ENCODE results near the gene CASQ2. TPM values are rescaled to one million over a fixed set of nuclear protein-coding genes. Genes with fewer than 3 reads are reported as not detected.
A peak's percentile ranks its signal among the peaks of the same experiment; 100 is the strongest.

The CASQ2 gene
- total RNA-seq, 4 donors from 2014 or later = 1.1 to 3.9 (median 1.5) TPM

- Histone ChIP-seq H3K27me3 (no peaks in the 10 kb centered on the region), H3K27ac (no peak overlapping the region), H3K4me1 (no peaks in the 10 kb centered on the region), H3K36me3 (no peaks in the 10 kb centered on the region), H3K4me3 (replicated peaks in 1 of 3) (no peak overlapping the region), H3K9me3 (no peaks in the 10 kb centered on the region)
- TF ChIP-seq POLR2A (IDR thresholded peaks at IDR 0.05) (no peak), CTCF (IDR thresholded peaks at IDR 0.05) (no peak)
- DNase-seq = peak; percentile 15 to 29
- 65 to 71% methylated on average over 2 of the region's 2 CpGs for WGBS, 2 donors
- intact Hi-C loops (cut with DNase I) = no loop called here
Observed at GRCh38 chr1:115810609-115811008, 42.1 kb upstream of the CASQ2 start.

DNA sequence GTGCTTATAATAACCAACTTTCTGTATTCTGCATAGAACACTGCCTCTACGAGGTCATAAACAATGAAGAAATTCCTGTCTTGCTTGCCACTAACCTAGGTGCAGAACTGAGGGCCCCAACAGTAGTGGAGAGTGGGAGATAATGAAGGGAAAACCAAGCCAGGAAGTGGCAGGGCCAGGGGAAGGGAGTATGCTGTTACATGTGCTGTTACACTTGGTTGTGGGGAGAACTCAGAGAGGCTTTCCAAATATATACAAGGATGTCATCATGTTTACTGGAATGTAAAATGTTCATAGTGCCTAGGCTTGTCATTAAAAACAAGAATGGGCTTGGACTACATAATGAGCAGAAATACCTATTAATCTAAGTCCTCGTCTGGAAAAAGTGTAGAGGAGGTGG, 41.3 kb upstream of the CASQ2 start:
- WGBS, 2 donors = 80 to 82% methylated on average over 2 of the region's 2 CpGs
- no peaks in the 10 kb centered on the region for H3K9me3 ChIP-seq
- no peaks in the 10 kb centered on the region for H3K27me3 ChIP-seq
- no peak overlapping the region for H3K4me3 ChIP-seq (replicated peaks in 1 of 3)
- no peak for DNase-seq
- no peaks in the 10 kb centered on the region for H3K36me3 ChIP-seq
- intact Hi-C loops (cut with DNase I) = loop anchor here (5.0 kb wide), 1 partner anchor 172 kb away; no protein-coding TSS in a partner anchor
- H3K27ac ChIP-seq = no peak overlapping the region
- TF ChIP-seq POLR2A (IDR thresholded peaks at IDR 0.05) (no peak), CTCF (IDR thresholded peaks at IDR 0.05) (no peak)
- H3K4me1 ChIP-seq = no peaks in the 10 kb centered on the region

GRCh38 chr1:115809076-115809475, 40.6 kb upstream of the CASQ2 start:
- Histone ChIP-seq H3K4me3 (replicated peaks in 1 of 3) (no peak overlapping the region), H3K9me3 (no peaks in the 10 kb centered on the region), H3K4me1 (no peaks in the 10 kb centered on the region), H3K27ac (no peak overlapping the region), H3K27me3 (no peaks in the 10 kb centered on the region), H3K36me3 (no peaks in the 10 kb centered on the region)
- DNase-seq = no peak
- TF ChIP-seq POLR2A (IDR thresholded peaks at IDR 0.05) = no peak
- no peak for TF ChIP-seq CTCF (IDR thresholded peaks at IDR 0.05)
- intact Hi-C loops (cut with DNase I) = loop anchor here (5.0 kb wide), 1 partner anchor 173 kb away; no protein-coding TSS in a partner anchor

- Histone ChIP-seq H3K4me1 (no peaks in the 10 kb centered on the region), H3K4me3 (replicated peaks in 1 of 3) (no peak overlapping the region), H3K9me3 (no peaks in the 10 kb centered on the region), H3K36me3 (no peaks in the 10 kb centered on the region), H3K27ac (no peak overlapping the region), H3K27me3 (no peaks in the 10 kb centered on the region)
- intact Hi-C loops (cut with DNase I) = loop anchor here (5.0 kb wide), 1 partner anchor 175 kb away; no protein-coding TSS in a partner anchor
- TF ChIP-seq POLR2A (IDR thresholded peaks at IDR 0.05) = no peak
- TF ChIP-seq CTCF (IDR thresholded peaks at IDR 0.05) = peak; percentile 39 to 70 (median 58)
- peak; percentile 57 for DNase-seq
- WGBS, 2 donors = 0 to 2% methylated on average over 2 of the region's 2 CpGs
Observed at GRCh38 chr1:115807723-115808122, 39.2 kb upstream of the CASQ2 start.

DNA sequence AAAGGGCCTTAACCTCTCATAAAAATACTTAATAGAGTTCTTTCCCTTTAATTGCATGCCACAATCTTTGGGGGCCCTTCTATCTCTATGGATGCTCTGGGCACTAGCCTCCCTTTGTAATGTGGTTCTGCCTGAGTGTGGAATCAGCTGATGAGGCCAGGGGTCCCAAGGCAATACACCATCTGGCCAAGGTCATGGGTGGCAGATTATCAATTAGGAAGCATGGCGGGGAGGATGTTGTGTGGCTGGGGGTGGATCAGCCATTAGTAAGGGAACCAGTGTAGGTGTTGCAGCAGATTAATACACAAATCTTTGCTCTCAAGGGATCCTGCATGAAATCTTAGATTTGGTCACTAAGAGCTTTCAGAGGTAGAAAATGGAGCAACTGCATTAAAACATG, 37.1 kb upstream of the CASQ2 start:
- WGBS, 2 donors = 95 to 100% methylated on average over 1 of the region's 1 CpG
- intact Hi-C loops (cut with DNase I) = loop anchor here (5.0 kb wide), 1 partner anchor 177 kb away; no protein-coding TSS in a partner anchor
- no peaks in the 10 kb centered on the region for H3K9me3 ChIP-seq

More for the DNA sequence above, 37.1 kb upstream of the CASQ2 start:
- Histone ChIP-seq H3K27ac (no peak overlapping the region), H3K36me3 (no peaks in the 10 kb centered on the region), H3K4me1 (no peaks in the 10 kb centered on the region), H3K4me3 (replicated peaks in 1 of 3) (no peak overlapping the region), H3K27me3 (no peaks in the 10 kb centered on the region)
- no peak for DNase-seq
- no peak for TF ChIP-seq CTCF (IDR thresholded peaks at IDR 0.05)
- TF ChIP-seq POLR2A (IDR thresholded peaks at IDR 0.05) = no peak
